ENCODE data around the gene FEM1C. TPM values are rescaled to one million over a fixed set of nuclear protein-coding genes. Genes with fewer than 3 reads are reported as not detected.

Gene FEM1C
- total and polyA plus RNA-seq, 10 of the 15 experiments (the other 5 are each of a cell fraction or from before 2014, with no cell fraction given) = 1.9 to 15.6 (median 8.0) TPM

GRCh38 chr5:115579747-115580173 lies 35.2 kb upstream of the FEM1C start (continued):
- TF ChIP-seq, protein P1, sequence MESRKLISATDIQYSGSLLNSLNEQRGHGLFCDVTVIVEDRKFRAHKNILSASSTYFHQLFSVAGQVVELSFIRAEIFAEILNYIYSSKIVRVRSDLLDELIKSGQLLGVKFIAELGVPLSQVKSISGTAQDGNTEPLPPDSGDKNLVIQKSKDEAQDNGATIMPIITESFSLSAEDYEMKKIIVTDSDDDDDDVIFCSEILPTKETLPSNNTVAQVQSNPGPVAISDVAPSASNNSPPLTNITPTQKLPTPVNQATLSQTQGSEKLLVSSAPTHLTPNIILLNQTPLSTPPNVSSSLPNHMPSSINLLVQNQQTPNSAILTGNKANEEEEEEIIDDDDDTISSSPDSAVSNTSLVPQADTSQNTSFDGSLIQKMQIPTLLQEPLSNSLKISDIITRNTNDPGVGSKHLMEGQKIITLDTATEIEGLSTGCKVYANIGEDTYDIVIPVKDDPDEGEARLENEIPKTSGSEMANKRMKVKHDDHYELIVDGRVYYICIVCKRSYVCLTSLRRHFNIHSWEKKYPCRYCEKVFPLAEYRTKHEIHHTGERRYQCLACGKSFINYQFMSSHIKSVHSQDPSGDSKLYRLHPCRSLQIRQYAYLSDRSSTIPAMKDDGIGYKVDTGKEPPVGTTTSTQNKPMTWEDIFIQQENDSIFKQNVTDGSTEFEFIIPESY (IDR thresholded peaks at IDR 0.05) = no peak
- TF ChIP-seq BCL3 (IDR thresholded peaks at IDR 0.05; ENCODE audit: borderline replicate concordance, insufficient read depth, low read depth, low read length, poor library complexity, severe bottlenecking) (peak; percentile 96), FOXM1 (IDR thresholded peaks at IDR 0.05; ENCODE audit: low read depth, low read length) (peak; percentile 73; the same call in 1 of the 2 replicates), TAF1 (IDR thresholded peaks at IDR 0.05; ENCODE audit: borderline replicate concordance, low read depth, low read length) (no peak), GATAD2B (conservative IDR thresholded peaks at IDR 0.05; ENCODE audit: low read depth) (peak; percentile 94), JUND (IDR thresholded peaks at IDR 0.05; ENCODE audit: low read depth, low read length) (peak; percentile 76; the same call in 1 of the 2 replicates), BMI1 (IDR thresholded peaks at IDR 0.05; ENCODE audit: borderline replicate concordance) (peak; percentile 18; the same call in 1 of the 2 replicates), EP300 (IDR thresholded peaks at IDR 0.05; ENCODE audit: borderline replicate concordance in 1 of 2, control insufficient read depth in 1 of 2, low read depth in 2 of 2, low read length in 2 of 2) (peak; percentile 60 to 63; a peak in 2 of 4 replicates), RELB (IDR thresholded peaks at IDR 0.05; ENCODE audit: low read depth) (peak; percentile 75), ETV6 (conservative IDR thresholded peaks at IDR 0.05 in 1 of 2, IDR thresholded peaks at IDR 0.05 in 1 of 2; ENCODE audit: borderline replicate concordance in 1 of 2, low read depth in 1 of 2) (no peak), SIX5 (IDR thresholded peaks at IDR 0.05; ENCODE audit: low read depth, low read length, severe bottlenecking) (no peak), BHLHE40 (IDR thresholded peaks at IDR 0.05; ENCODE audit: borderline replicate concordance in 1 of 2, low read depth in 2 of 2, low read length in 1 of 2) (peak in 1 of 2 experiments; percentile 57; a peak in 2 of 4 replicates), SMAD1 (IDR thresholded peaks at IDR 0.05; ENCODE audit: low read depth, partially characterized antibody) (peak; percentile 48), POU2F2 (IDR thresholded peaks at IDR 0.05; ENCODE audit: borderline replicate concordance, low read depth, low read length) (peak; percentile 94), SKIL (IDR thresholded peaks at IDR 0.05; ENCODE audit: low read depth, poor library complexity, severe bottlenecking) (peak; percentile 73), RB1 (IDR thresholded peaks at IDR 0.05; ENCODE audit: borderline replicate concordance) (peak; percentile 73; the same call in 1 of the 2 replicates), MYB (IDR thresholded peaks at IDR 0.05; ENCODE audit: borderline replicate concordance, low read depth, low read length) (no peak), MTA3 (IDR thresholded peaks at IDR 0.05; ENCODE audit: borderline replicate concordance, low read length) (0 out of 2 replicates have a peak, but pooled peaks have one; percentile 54), CBX5 (IDR thresholded peaks at IDR 0.05; ENCODE audit: low read depth) (peak; percentile 46; the same call in 1 of the 2 replicates), CREB1 (IDR thresholded peaks at IDR 0.05; ENCODE audit: low read depth) (peak; percentile 22; the same call in 1 of the 2 replicates), PAX5 (IDR thresholded peaks at IDR 0.05; ENCODE audit: borderline replicate concordance, low read depth, low read length) (0 out of 2 replicates have a peak, but pooled peaks have one; percentile 39), ZNF384 (IDR thresholded peaks at IDR 0.05; ENCODE audit: borderline replicate concordance, low read depth, low read length) (0 out of 2 replicates have a peak, but pooled peaks have one; percentile 32)

Data from GM12878 (cell line).